Epithelial cell of esophagus (primary cell): ENCODE results near the gene SMCO2.

Experiments used
- DNase-seq: peaks from one replicate; pipeline ENCODE4 v3.0.0; 2010; ENCODE audit warnings: low read depth
- H3K4me3 ChIP-seq: 2 replicates; pipeline ENCODE4 v1.5.1; 2011; ENCODE audit warnings: mild to moderate bottlenecking, low read length, control low read depth
- CTCF ChIP-seq: IDR thresholded peaks from 2 replicates; pipeline ENCODE4 v1.5.1; 2011; ENCODE audit warnings: low read depth, mild to moderate bottlenecking, low read length, control low read depth, inconsistent platforms; ENCODE audit not compliant: insufficient read depth; ENCODE audit errors: missing control alignments

SMCO2 gene

GRCh38 chr12:27446436-27446835 lies at the start of gene SMCO2:
TSS of gene SMCO2 (plus strand) at chr12:27446736. CDS start at chr12:27470632, 23,896 bp downstream.
- no peak within 1 kb of the TSS for H3K4me3 ChIP-seq
- TF ChIP-seq CTCF = no peak
- no peak for DNase-seq

- TF ChIP-seq CTCF = no peak
- no peak for DNase-seq
- no peak overlapping the region for H3K4me3 ChIP-seq
Measured at GRCh38 chr12:27398466-27398865, 48.1 kb upstream of the SMCO2 start.

GRCh38 chr12:27399074-27399473 lies 47.5 kb upstream of the SMCO2 start:
- no peak overlapping the region for H3K4me3 ChIP-seq
- no peak for DNase-seq
- no peak for TF ChIP-seq CTCF

- no peak for TF ChIP-seq CTCF
- no peak for DNase-seq
- H3K4me3 ChIP-seq = no peak overlapping the region
Measured at GRCh38 chr12:27400856-27401354, 45.6 kb upstream of the SMCO2 start.

GRCh38 chr12:27412047-27412446 lies 34.5 kb upstream of the SMCO2 start:
- no peak for TF ChIP-seq CTCF
- H3K4me3 ChIP-seq = no peak overlapping the region
- no peak for DNase-seq

GRCh38 chr12:27422697-27423096 lies 23.8 kb upstream of the SMCO2 start:
- DNase-seq = no peak
- H3K4me3 ChIP-seq = no peak overlapping the region
- TF ChIP-seq CTCF = no peak

GRCh38 chr12:27424631-27425230 lies 21.8 kb upstream of the SMCO2 start:
- TF ChIP-seq CTCF = peak; percentile 70
- H3K4me3 ChIP-seq = no peak overlapping the region
- DNase-seq = peak; percentile 63
